A549 (cell line): ENCODE data around the gene CKAP5. TPM values are rescaled to one million over a fixed set of nuclear protein-coding genes. Genes with fewer than 3 reads are reported as not detected.

Experiments used
- polyA plus RNA-seq, 4 experiments: library from polyadenylated mRNA; depleted of rRNA in 3 of 4; stranded (reverse); fragments of >200 nt; fragmentation: RNase III in 1 of 4; extraction: RNeasy Plus Mini Kit Qiagen cat#74134 plus additional on column Dnase treatment in 1 of 4; gene quantifications; 2 replicates in 3 of 4; 3 replicates in 1 of 4; pipeline ENCODE4 v1.2.3, GENCODE V29; 2011 to 2017
- small RNA-seq, 6 experiments: library from RNA; depleted of rRNA; stranded (forward); fragments of <200 nt; gene quantifications; one replicate each; pipeline ENCODE3, GENCODE V24; 2012

The CKAP5 gene
- polyA plus RNA-seq, 2 of the 4 experiments (the other 2 are of a cell fraction) = 66.3 to 173 TPM

Small RNAs within 50 kb of the gene (small RNA-seq; reads per million reads assigned to genes)
- gene MIR5582 = 0.66 to 56.6 (median 31.7) reads per million in 6 experiments
- gene RF00573 = 0 reads per million in 6 experiments
- 75.7 to 329 (median 95.3) reads per million in 6 experiments for gene SNORD67

Other genes starting within 250 kb of the CKAP5 start
- 5.6 and 6.2 TPM in 2 replicates for gene HARBI1, start 229.1 kb downstream of the CKAP5 start, polyA plus RNA-seq (2011; rRNA removed)
- gene HARBI1, start 229.1 kb downstream of the CKAP5 start, polyA plus RNA-seq (2017; fragmentation: RNase III; extraction: RNeasy Plus Mini Kit Qiagen cat#74134 plus additional on column Dnase treatment) = 4.6 to 5.7 TPM (median 5.1 TPM) in 3 replicates
- 58.6 and 75.4 TPM in 2 replicates for gene ATG13, start 228.7 kb downstream of the CKAP5 start, polyA plus RNA-seq (2011; rRNA removed)
- gene ATG13, start 228.7 kb downstream of the CKAP5 start, polyA plus RNA-seq (2017; fragmentation: RNase III; extraction: RNeasy Plus Mini Kit Qiagen cat#74134 plus additional on column Dnase treatment) = 35.5 to 39.9 TPM (median 39.5 TPM) in 3 replicates
- gene ARHGAP1, start 145.7 kb downstream of the CKAP5 start, polyA plus RNA-seq (2011; rRNA removed) = 17.2 and 33.4 TPM in 2 replicates
- 34.8 to 35.9 TPM (median 35.2 TPM) in 3 replicates for gene ARHGAP1, start 145.7 kb downstream of the CKAP5 start, polyA plus RNA-seq (2017; fragmentation: RNase III; extraction: RNeasy Plus Mini Kit Qiagen cat#74134 plus additional on column Dnase treatment)
- 6.7 TPM in 2 replicates for gene ZNF408, start 145.2 kb downstream of the CKAP5 start, polyA plus RNA-seq (2011; rRNA removed)
- 14.0 to 16.7 TPM (median 16.5 TPM) in 3 replicates for gene ZNF408, start 145.2 kb downstream of the CKAP5 start, polyA plus RNA-seq (2017; fragmentation: RNase III; extraction: RNeasy Plus Mini Kit Qiagen cat#74134 plus additional on column Dnase treatment)
- 3.8 and 4.2 TPM in 2 replicates for gene F2, start 127.1 kb downstream of the CKAP5 start, polyA plus RNA-seq (2011; rRNA removed)
- 1.5 to 3.0 TPM (median 2.5 TPM) in 3 replicates for gene F2, start 127.1 kb downstream of the CKAP5 start, polyA plus RNA-seq (2017; fragmentation: RNase III; extraction: RNeasy Plus Mini Kit Qiagen cat#74134 plus additional on column Dnase treatment)
- gene LRP4, start 72.3 kb upstream of the CKAP5 start, polyA plus RNA-seq (2011; rRNA removed) = 4.0 and 7.0 TPM in 2 replicates
- gene LRP4, start 72.3 kb upstream of the CKAP5 start, polyA plus RNA-seq (2017; fragmentation: RNase III; extraction: RNeasy Plus Mini Kit Qiagen cat#74134 plus additional on column Dnase treatment) = 5.0 to 6.4 TPM (median 5.4 TPM) in 3 replicates
- gene CSTPP1, start 90.5 kb upstream of the CKAP5 start, polyA plus RNA-seq (2011; rRNA removed) = 34.5 and 40.6 TPM in 2 replicates
- 30.5 to 31.7 TPM (median 31.5 TPM) in 3 replicates for gene CSTPP1, start 90.5 kb upstream of the CKAP5 start, polyA plus RNA-seq (2017; fragmentation: RNase III; extraction: RNeasy Plus Mini Kit Qiagen cat#74134 plus additional on column Dnase treatment)